HepG2 (cell line): ENCODE results near the gene CNNM2. TPM values are rescaled to one million over a fixed set of nuclear protein-coding genes. Genes with fewer than 3 reads are reported as not detected.

Experiments used
- ATRX ChIP-seq: sonication (generic); formaldehyde crosslinking; IDR thresholded peaks from 2 replicates; pipeline ENCODE4 v1.4.0; 2020; ENCODE audit warnings: missing genetic modification reagents, borderline replicate concordance
- GPN1 ChIP-seq: sonication (generic); formaldehyde crosslinking; IDR thresholded peaks from 2 replicates; pipeline ENCODE4 v1.5.1; 2020; ENCODE audit warnings: missing genetic modification reagents, borderline replicate concordance
- MEIS2 ChIP-seq: sonication (generic); formaldehyde crosslinking; IDR thresholded peaks from 2 replicates; pipeline ENCODE4 v1.9.0; 2021; ENCODE audit warnings: mild to moderate bottlenecking, missing genetic modification reagents
- PAF1 ChIP-seq: IDR thresholded peaks from 2 replicates; pipeline ENCODE4 v1.6.1; 2016; ENCODE audit warnings: missing genetic modification reagents, missing compliant biosample characterization
- ZNF652 ChIP-seq: IDR thresholded peaks from 2 replicates; pipeline ENCODE4 v1.6.1; 2016; ENCODE audit warnings: low read depth, borderline replicate concordance
- polyA plus RNA-seq, 8 experiments: library from polyadenylated mRNA; depleted of rRNA in 3 of 8; stranded (reverse) in 7 of 8; unstranded in 1 of 8; fragments of >200 nt; fragmentation: Illumina TruSeq in 4 of 8; extraction: Trizol in 4 of 8; gene quantifications; 2 replicates each; pipeline versions ENCODE4 v1.2.1 to v1.2.3, GENCODE V29; 2011 to 2016; ENCODE audit warnings: low read depth in 4 of 8, missing spikeins in 1 of 8, mixed read lengths in 1 of 8; ENCODE audit not compliant: insufficient read depth in 1 of 8
- total RNA-seq, 5 experiments: library from RNA; depleted of rRNA; stranded (reverse); fragments of >200 nt; fragmentation: Illumina TruSeq; extraction: Trizol; gene quantifications; 2 replicates each; pipeline ENCODE4 v1.2.3, GENCODE V29; 2016; ENCODE audit warnings: low read depth in 1 of 5
- TF ChIP-seq, protein P1 (sequence below): sonication (generic); formaldehyde crosslinking; IDR thresholded peaks from 2 replicates; pipeline ENCODE4 v1.5.0; 2020; ENCODE audit warnings: mild to moderate bottlenecking, missing genetic modification reagents, borderline replicate concordance
- TF ChIP-seq, protein P2 (sequence below): sonication (generic); formaldehyde crosslinking; conservative IDR thresholded peaks from 2 replicates; pipeline ENCODE4 v1.4.0; 2020; ENCODE audit warnings: missing genetic modification reagents

CNNM2 gene
- total and polyA plus RNA-seq, 2 of the 13 experiments (the other 11 are each of a cell fraction or from before 2014, with no cell fraction given), result 7.1 to 9.0 TPM

DNA sequence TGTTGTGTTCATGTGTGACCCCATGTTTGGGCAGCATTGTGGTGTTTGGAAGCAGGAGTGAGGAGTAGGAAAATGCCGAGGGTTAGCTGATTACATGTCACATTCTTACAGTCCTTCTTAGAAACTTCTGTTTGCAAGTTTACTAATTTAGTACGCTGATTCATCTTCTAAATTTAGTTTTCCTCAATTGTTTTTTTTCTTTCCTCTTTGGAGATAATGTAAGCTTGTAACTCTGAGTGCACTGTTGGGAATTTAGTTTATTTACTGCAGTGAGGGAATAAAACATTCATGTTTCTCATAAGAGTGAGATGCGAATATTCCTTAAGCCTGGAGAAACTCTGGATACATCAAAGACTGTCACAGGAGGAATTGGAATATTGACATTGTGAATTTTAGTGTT, 139.9 kb downstream of the CNNM2 start (continued):
- TF ChIP-seq, protein P1, sequence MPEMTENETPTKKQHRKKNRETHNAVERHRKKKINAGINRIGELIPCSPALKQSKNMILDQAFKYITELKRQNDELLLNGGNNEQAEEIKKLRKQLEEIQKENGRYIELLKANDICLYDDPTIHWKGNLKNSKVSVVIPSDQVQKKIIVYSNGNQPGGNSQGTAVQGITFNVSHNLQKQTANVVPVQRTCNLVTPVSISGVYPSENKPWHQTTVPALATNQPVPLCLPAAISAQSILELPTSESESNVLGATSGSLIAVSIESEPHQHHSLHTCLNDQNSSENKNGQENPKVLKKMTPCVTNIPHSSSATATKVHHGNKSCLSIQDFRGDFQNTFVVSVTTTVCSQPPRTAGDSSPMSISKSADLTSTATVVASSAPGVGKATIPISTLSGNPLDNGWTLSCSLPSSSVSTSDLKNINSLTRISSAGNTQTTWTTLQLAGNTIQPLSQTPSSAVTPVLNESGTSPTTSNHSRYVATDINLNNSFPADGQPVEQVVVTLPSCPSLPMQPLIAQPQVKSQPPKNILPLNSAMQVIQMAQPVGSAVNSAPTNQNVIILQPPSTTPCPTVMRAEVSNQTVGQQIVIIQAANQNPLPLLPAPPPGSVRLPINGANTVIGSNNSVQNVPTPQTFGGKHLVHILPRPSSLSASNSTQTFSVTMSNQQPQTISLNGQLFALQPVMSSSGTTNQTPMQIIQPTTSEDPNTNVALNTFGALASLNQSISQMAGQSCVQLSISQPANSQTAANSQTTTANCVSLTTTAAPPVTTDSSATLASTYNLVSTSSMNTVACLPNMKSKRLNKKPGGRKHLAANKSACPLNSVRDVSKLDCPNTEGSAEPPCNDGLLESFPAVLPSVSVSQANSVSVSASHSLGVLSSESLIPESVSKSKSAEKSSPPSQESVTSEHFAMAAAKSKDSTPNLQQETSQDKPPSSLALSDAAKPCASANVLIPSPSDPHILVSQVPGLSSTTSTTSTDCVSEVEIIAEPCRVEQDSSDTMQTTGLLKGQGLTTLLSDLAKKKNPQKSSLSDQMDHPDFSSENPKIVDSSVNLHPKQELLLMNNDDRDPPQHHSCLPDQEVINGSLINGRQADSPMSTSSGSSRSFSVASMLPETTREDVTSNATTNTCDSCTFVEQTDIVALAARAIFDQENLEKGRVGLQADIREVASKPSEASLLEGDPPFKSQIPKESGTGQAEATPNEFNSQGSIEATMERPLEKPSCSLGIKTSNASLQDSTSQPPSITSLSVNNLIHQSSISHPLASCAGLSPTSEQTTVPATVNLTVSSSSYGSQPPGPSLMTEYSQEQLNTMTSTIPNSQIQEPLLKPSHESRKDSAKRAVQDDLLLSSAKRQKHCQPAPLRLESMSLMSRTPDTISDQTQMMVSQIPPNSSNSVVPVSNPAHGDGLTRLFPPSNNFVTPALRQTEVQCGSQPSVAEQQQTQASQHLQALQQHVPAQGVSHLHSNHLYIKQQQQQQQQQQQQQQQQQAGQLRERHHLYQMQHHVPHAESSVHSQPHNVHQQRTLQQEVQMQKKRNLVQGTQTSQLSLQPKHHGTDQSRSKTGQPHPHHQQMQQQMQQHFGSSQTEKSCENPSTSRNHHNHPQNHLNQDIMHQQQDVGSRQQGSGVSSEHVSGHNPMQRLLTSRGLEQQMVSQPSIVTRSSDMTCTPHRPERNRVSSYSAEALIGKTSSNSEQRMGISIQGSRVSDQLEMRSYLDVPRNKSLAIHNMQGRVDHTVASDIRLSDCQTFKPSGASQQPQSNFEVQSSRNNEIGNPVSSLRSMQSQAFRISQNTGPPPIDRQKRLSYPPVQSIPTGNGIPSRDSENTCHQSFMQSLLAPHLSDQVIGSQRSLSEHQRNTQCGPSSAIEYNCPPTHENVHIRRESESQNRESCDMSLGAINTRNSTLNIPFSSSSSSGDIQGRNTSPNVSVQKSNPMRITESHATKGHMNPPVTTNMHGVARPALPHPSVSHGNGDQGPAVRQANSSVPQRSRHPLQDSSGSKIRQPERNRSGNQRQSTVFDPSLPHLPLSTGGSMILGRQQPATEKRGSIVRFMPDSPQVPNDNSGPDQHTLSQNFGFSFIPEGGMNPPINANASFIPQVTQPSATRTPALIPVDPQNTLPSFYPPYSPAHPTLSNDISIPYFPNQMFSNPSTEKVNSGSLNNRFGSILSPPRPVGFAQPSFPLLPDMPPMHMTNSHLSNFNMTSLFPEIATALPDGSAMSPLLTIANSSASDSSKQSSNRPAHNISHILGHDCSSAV (CRISPR knock-in tag), result no peak
- TF ChIP-seq, protein P2, sequence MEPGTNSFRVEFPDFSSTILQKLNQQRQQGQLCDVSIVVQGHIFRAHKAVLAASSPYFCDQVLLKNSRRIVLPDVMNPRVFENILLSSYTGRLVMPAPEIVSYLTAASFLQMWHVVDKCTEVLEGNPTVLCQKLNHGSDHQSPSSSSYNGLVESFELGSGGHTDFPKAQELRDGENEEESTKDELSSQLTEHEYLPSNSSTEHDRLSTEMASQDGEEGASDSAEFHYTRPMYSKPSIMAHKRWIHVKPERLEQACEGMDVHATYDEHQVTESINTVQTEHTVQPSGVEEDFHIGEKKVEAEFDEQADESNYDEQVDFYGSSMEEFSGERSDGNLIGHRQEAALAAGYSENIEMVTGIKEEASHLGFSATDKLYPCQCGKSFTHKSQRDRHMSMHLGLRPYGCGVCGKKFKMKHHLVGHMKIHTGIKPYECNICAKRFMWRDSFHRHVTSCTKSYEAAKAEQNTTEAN (CRISPR knock-in tag), result no peak
- TF ChIP-seq PAF1 (CRISPR knock-in tag) (no peak), ATRX (CRISPR knock-in tag) (no peak), ZNF652 (CRISPR knock-in tag) (no peak), GPN1 (CRISPR knock-in tag) (no peak), MEIS2 (no peak)
